ENCODE results near the gene NKD1.

DNA sequence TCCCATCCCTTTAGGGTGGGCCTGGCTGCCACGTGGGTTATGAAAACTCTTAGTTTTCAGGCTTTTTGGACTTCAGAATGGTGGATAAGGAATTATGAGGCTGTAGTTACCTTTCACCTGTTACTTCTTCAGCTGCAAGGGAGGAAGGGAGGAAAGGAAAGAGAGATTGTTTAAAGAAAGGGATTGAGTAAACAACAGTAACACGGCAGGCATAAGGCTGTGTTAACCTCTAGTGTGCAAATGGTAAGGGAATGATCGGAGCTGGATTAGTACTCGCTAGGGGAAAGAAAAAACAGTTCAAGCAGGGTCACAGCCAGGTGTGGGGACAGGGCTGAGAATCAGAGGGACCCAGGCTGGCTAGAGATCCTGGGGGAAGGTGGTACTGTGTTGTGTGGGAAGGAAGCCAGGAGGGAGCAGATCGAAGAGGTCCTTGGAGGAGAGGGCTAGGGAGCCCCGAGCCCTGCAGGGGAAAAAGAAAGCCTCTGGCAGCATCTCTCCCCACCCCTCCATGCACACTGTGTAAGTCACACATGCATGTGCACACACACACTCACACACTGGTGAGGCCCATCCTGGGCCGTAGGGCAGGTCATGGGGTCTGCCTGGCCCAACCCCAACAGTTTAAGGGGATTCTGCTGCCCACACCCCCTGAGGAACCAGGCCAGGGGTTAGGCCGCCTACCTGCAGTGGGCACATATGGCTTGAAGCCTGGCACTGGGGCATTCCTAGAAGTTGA, 83.2 kb downstream of the NKD1 start:
- TF ChIP-seq, protein P1, sequence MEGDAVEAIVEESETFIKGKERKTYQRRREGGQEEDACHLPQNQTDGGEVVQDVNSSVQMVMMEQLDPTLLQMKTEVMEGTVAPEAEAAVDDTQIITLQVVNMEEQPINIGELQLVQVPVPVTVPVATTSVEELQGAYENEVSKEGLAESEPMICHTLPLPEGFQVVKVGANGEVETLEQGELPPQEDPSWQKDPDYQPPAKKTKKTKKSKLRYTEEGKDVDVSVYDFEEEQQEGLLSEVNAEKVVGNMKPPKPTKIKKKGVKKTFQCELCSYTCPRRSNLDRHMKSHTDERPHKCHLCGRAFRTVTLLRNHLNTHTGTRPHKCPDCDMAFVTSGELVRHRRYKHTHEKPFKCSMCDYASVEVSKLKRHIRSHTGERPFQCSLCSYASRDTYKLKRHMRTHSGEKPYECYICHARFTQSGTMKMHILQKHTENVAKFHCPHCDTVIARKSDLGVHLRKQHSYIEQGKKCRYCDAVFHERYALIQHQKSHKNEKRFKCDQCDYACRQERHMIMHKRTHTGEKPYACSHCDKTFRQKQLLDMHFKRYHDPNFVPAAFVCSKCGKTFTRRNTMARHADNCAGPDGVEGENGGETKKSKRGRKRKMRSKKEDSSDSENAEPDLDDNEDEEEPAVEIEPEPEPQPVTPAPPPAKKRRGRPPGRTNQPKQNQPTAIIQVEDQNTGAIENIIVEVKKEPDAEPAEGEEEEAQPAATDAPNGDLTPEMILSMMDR (IDR thresholded peaks at IDR 0.05), result no peak
- TF ChIP-seq EZH2 (IDR thresholded peaks at IDR 0.05; ENCODE audit: borderline replicate concordance, insufficient read depth, low read depth, low read length, poor library complexity, severe bottlenecking), result no peak
